Measurements from ENCODE around the gene KPRP.

KPRP gene, protein sequence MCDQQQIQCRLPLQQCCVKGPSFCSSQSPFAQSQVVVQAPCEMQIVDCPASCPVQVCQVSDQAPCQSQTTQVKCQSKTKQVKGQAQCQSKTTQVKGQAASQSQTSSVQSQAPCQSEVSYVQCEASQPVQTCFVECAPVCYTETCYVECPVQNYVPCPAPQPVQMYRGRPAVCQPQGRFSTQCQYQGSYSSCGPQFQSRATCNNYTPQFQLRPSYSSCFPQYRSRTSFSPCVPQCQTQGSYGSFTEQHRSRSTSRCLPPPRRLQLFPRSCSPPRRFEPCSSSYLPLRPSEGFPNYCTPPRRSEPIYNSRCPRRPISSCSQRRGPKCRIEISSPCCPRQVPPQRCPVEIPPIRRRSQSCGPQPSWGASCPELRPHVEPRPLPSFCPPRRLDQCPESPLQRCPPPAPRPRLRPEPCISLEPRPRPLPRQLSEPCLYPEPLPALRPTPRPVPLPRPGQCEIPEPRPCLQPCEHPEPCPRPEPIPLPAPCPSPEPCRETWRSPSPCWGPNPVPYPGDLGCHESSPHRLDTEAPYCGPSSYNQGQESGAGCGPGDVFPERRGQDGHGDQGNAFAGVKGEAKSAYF

GRCh38 chr1:152757747-152758146 is at the start of gene KPRP:
TSS of gene KPRP (plus strand) at chr1:152758025. CDS start at chr1:152759589, 1,564 bp downstream.
- FAIRE-seq, result no peak

DNA sequence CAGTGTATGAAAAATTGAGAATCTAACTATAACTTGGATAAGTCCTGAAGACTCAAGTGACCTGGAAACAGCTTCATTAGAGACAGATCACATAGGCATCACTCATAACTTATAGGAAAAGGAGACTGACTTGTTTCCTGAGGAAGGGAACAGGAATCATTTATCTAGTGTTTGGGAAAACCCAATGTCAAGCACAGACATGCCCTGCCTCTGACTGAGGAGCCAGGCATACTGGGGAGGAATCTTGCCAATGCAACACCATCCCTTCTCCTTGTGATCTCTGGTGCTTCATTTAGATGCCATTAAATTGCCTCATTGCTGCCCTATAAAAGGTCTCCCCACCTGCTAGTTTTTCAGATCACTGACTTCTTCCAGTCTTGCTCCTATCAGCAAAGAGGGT is 39.6 kb upstream of the KPRP start:
- no peak for FAIRE-seq

DNA sequence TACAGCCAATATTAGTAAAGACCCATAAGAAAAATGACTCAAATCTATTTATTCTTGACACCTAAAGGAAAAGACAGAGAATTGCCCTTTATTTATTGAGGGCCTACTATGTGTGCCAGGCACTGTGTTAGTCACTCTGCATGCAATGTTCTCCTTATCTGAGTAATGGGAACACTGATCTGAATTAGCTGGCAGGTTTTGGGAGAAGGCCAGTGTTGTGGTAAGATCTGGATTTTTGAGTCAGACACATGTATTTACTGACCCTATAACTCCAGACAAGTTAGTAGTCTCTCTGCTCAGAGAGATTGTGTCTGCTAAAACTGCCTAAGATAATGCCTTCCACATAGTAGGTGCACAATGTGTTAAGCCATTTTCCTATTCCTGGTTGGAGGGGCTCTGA is 32.6 kb upstream of the KPRP start:
- FAIRE-seq, result no peak

GRCh38 chr1:152728986-152729385 is 28.8 kb upstream of the KPRP start:
- no peak for FAIRE-seq

DNA sequence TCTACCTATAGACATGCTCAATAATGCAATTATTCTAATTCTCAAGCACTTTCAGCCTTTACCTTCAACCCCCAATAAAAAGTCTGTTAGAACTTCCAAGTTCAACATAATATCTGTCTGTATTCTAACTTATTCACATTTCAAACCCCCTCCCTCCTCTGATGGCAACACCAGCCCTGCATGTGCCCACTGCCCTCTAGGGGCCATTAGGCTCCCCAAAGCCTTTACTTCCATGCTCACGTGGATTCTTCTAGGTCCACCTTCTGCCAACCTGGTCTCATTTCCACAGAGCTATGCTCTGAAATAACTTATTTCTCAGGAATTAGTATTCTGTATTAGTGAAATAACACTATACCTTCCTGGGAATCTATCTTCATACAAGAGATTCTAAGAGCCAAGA is 22.2 kb upstream of the KPRP start:
- FAIRE-seq, result no peak

- no peak for FAIRE-seq
These were observed 19.8 kb upstream of the KPRP start for GRCh38 chr1:152737997-152738396.

DNA sequence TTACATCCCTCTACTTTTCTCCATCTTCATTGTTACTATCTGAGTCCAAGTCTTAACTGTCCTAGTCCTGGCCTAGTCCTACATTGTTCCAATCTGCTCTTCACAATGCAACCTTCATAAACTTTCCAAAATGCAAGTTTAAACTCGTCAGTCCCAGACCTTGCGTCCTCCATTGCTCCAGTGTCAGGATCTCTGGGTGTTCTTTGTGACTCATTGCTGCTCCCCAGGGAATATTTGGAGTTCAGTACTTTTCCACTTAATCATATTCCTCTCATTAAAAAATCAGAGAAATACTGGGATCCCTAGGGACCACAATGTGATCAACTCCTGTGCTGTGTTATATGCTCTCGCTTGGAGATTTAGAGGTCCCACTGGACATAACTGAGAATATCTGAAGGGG is 18.0 kb upstream of the KPRP start:
- FAIRE-seq, result no peak

- no peak for FAIRE-seq
These were observed 16.2 kb upstream of the KPRP start for GRCh38 chr1:152741656-152742055.

DNA sequence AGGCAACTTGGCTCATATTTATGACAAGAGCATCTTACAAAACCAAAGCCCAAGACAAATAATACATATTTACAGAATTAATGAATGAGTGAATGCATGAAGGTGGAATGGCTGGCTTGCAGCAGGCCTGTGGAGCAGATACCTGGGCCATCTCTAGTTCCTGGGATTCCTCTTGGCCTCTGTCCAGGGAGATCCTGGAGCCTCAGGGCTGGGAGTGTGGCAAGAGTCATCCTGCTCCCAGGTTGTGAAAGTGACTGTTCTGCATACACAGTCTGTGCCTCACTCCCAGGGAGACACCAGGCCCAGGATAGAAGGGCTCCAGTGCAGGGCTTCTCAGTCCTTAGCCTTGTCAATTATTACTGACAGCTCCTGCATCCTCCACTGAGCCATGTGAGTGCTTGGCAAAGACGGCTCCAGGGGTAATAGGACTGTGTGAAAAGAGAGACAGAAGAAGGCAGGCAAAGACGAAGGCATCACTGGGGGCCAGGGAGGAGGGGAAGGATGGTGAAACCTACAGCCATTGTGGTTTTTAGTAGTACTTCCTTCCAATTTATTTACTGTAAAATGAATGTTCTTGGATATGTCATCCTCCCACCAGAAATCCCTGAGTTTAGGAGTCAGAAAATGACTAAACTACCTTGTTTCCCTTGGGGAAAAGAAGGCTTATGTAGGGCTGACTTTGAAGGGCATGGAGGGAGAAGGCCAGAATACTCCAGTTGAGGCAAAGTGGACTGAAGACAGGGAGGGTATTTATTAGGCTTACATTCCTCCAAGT is 14.3 kb upstream of the KPRP start:
- no peak for FAIRE-seq

- no peak for FAIRE-seq
These were observed 12.5 kb upstream of the KPRP start for GRCh38 chr1:152745289-152745704.

GRCh38 chr1:152745765-152746444 is 11.9 kb upstream of the KPRP start:
- FAIRE-seq, result no peak

DNA sequence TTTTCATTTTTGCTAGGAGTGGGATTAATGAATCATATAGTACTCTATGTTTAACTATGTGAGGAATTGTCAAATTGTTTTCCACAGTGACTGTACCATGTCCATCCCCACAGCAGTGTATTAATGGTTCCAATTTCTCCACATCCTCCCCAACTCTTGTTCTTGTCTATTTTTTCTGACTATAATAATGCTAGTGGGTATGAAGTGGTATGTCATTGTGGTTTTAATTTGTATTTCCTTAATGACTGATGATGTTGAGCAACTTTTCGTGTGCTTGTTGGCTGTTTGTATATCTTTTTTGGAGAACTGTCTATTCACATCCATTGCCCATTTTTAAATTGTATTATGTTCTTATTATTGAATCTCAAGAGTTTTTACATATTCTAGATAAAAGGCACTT is 10.0 kb upstream of the KPRP start:
- FAIRE-seq, result no peak

DNA sequence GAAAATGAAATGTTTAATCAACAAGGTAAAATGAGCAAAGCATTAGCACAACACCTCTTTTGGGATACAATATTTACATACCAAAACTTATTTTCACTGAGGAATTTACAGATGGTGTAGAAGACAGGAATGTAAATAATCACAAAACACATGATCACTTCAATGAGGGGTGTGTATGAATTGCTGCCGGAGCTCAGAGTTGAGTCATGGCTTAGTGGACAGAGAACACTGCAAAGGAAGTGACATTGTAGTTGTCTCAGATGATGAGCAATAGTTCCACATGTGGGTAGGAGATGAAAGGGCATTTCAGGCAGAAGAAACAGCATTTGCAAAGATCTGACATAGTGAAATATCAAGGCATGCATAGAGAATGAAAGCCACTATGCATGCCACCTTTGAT is 5.6 kb upstream of the KPRP start:
- no peak for FAIRE-seq

GRCh38 chr1:152753586-152753985 is 4.2 kb upstream of the KPRP start:
- FAIRE-seq, result no peak

DNA sequence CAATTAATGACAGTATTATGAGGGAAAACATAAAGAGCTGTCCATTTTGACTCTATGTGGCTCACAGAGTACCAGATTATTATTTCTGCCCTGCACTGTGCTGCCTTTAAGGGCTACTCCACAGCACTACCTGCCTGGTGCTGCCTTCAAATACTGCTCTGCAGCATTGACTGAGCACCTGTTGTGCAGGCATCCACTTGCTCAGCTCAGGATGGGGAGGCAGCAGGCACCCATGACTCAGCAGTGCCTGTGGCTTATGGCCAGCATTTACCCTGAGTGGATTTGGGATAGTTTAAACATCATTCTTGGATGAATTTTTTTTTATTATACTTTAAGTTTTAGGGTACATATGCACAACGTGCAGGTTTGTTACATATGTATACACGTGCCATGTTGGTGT is 953 bp upstream of the KPRP start:
- no peak for FAIRE-seq

- FAIRE-seq, result no peak
These were observed 811 bp downstream of the KPRP start for GRCh38 chr1:152758636-152759035.

DNA sequence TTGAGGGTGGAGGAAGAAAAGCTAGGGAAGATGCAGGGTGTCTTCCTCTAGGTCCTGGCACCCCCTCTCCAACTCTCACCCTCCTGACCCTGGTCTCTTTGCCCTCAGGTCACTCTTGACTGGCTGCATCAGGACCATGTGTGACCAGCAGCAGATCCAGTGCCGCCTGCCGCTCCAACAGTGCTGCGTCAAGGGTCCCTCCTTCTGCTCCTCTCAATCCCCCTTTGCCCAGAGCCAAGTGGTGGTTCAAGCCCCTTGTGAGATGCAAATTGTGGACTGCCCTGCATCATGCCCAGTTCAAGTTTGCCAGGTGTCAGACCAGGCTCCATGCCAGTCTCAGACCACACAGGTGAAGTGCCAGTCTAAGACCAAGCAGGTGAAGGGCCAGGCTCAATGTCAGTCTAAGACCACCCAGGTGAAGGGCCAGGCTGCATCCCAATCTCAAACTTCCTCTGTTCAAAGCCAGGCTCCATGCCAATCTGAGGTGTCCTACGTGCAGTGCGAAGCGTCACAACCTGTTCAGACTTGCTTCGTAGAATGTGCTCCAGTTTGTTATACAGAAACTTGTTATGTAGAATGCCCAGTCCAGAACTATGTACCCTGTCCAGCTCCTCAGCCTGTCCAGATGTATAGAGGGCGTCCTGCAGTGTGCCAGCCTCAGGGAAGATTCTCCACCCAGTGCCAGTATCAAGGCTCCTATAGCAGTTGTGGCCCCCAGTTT is 1.8 kb downstream of the KPRP start:
- no peak for FAIRE-seq

GRCh38 chr1:152760551-152761190 is 2.8 kb downstream of the KPRP start:
- FAIRE-seq, result no peak

DNA sequence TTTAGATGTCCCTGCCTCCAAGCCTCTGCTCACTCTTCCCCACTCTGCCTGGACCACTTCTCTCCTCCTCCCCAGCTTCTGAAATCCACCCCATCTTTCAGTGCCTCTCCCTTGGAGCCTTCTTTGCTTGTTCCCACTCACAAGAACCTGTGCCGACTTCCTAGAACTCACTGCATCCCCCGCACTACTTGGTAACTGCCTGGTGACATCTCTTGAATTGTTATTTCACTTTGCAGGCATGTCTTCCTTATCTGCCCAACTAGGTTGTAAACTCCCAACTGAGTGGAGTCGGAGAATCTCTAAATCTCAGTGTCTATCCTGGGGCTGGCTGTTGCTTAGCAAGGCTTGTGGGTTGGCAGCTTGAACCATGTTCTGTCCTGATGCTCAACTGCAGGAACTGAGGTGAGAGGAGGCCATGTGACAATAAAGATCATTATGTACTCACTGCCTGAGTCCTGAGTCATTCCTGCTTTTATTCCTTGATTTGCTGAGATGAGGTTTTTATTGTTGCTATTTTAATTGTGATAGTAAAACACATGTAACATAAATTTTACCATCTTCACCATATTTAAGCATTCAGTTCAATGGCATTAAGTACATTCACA is 3.9 kb downstream of the KPRP start:
- no peak for FAIRE-seq

DNA sequence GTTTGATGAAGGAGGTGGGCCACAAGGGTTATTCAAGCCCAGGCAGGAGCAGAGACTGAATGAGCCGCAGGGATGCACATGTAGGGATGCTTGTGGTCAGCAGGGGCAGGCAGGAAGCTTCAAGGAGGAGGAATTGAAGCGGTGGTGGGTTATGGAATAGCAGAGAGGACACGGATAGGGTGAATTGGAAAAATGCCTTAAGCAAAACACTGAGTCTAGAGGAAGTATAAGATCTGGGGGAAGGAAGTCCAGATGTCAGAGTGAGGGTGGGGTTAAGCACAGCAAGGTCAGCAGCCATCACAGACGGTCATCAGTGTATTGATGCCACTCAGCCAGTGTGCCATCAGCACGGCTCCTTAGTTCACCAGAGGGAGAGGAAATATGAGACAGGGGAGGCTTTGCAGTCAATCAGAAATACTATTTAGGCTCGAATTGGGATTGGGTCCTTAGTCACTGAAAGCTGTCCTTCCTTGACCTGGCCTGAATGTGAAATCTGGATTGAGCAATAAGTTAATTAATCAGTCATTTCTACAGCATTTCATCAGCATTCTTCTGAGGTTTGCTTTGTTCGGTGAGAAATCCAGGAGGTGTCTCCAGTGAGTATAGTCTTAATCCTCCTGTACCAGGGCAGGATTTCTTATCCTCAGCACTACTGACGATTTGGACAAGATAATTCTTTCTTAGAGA is 11.2 kb downstream of the KPRP start:
- FAIRE-seq, result no peak

DNA sequence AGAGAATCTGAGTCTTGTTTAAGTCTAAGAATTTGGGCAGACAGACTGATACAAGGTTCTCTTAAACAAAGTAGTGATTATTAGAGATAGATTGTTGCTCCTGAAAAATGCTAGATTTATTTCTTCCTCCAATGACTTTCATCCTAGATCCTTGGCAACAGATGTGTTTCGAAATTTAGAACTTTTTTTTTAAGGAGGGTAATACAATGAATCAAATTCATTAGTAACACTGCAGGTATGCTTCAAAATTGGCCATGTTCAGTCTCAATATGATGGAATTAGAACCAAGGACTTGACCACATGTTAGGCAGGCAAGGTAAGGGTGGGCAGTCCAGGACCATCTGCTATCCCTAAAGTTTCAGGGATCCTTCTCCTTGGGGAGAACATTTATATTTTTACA is 12.6 kb downstream of the KPRP start:
- FAIRE-seq, result no peak

Measured in endometrium (tissue), 2 donors.